ENCODE data around the gene CLPSL1. TPM values are rescaled to one million over a fixed set of nuclear protein-coding genes. Genes with fewer than 3 reads are reported as not detected.

Gene CLPSL1
- total and polyA plus RNA-seq, 2 of the 4 experiments (the other 2 are of a cell fraction) = not detected

GRCh38 chr6:35817515-35817914 is 36.7 kb downstream of the CLPSL1 start:
- Histone ChIP-seq H3K4me3 (ENCODE audit: insufficient read depth, low read depth, low read length) (no peak overlapping the region), H3K4ac (ENCODE audit: low read depth, low read length) (no peak overlapping the region), H3K36me3 (ENCODE audit: control insufficient read depth, insufficient read depth, low read length) (no peaks in the 10 kb centered on the region), H4K8ac (ENCODE audit: low read depth in 2 of 2, low read length in 2 of 2) (no peak overlapping the region), H2BK120ac (ENCODE audit: low read depth, low read length) (no peak overlapping the region), H3K4me2 (ENCODE audit: low read depth, low read length) (no peak overlapping the region), H3K9me1 (ENCODE audit: insufficient read depth, low read length) (no peaks in the 10 kb centered on the region), H3K27me3 (ENCODE audit: control insufficient read depth, insufficient read depth, low read length) (0 out of 2 replicates have a peak, but pooled peaks cover 1% of the 10 kb centered on the region), H4K91ac (ENCODE audit: insufficient read depth, low read depth, low read length) (no peak overlapping the region), H3K56ac (ENCODE audit: extremely low read depth, insufficient read depth, low read length) (no peak overlapping the region), H3K9ac (ENCODE audit: low read depth, low read length) (no peak overlapping the region), H3K79me1 (ENCODE audit: low read depth in 1 of 2, low read length in 2 of 2) (no peaks in the 10 kb centered on the region), H3K14ac (replicated peaks; ENCODE audit: low read depth, low read length) (no peak overlapping the region), H2AK5ac (ENCODE audit: low read depth, low read length) (no peak overlapping the region), H2AK9ac (replicated peaks; ENCODE audit: low read depth, low read length, poor library complexity) (no peak overlapping the region), H2BK20ac (ENCODE audit: low read depth, low read length) (no peak overlapping the region), H3K23ac (ENCODE audit: low read depth, low read length) (no peak overlapping the region), H2AFZ (replicated peaks; ENCODE audit: low read length, poor library complexity) (no peak overlapping the region), H2BK5ac (ENCODE audit: low read depth, low read length, poor library complexity, severe bottlenecking) (no peak overlapping the region), H3K9me3 (ENCODE audit: control insufficient read depth, insufficient read depth, low read length) (peaks cover 3% of the 10 kb centered on the region), H2BK15ac (ENCODE audit: low read depth, low read length) (no peak overlapping the region), H4K20me1 (ENCODE audit: insufficient read depth, low read length) (no peaks in the 10 kb centered on the region), H3K18ac (ENCODE audit: low read depth, low read length) (no peak overlapping the region), H3K27ac (ENCODE audit: insufficient read depth, low read length) (no peak overlapping the region), H3K4me1 (ENCODE audit: control insufficient read depth, insufficient read depth, low read length) (no peaks in the 10 kb centered on the region), H4K5ac (ENCODE audit: low read depth, low read length) (no peak overlapping the region)
- no TSS peak for BruUV-seq (replicated peaks)
- dilution Hi-C loops (cut with HindIII; ENCODE audit: low sequenced_read_pairs, unreplicated experiment) = no loop called here
- DNase-seq (no peak), ATAC-seq (ENCODE audit: low read depth) (no peak)
- in situ Hi-C loops (cut with MboI; ENCODE audit: low sequenced_read_pairs) = no loop called here
- ChIA-PET CTCF (no interaction called here), POLR2A (ENCODE audit: unreplicated experiment) (interaction anchor here (0.6 kb wide), 1 partner anchor 48 kb away, joined by 4 read pairs; no protein-coding TSS in a partner anchor)
- intact Hi-C loops (cut with micrococcal nuclease) = no loop called here
- no peak for TF ChIP-seq RCOR1 (IDR thresholded peaks at IDR 0.05; ENCODE audit: insufficient replicate concordance, low read length)
- TF ChIP-seq SMC3 (IDR thresholded peaks at IDR 0.05; ENCODE audit: low read depth, low read length) = no peak
- TF ChIP-seq RFX5 (IDR thresholded peaks at IDR 0.05; ENCODE audit: low read depth, low read length) = no peak
- no peak for TF ChIP-seq NFE2L2 (IDR thresholded peaks at IDR 0.05; ENCODE audit: low read depth, low read length)
- no peak for TF ChIP-seq USF2 (IDR thresholded peaks at IDR 0.05; ENCODE audit: low read depth, low read length)
- no peak for TF ChIP-seq MAZ (IDR thresholded peaks at IDR 0.05; ENCODE audit: borderline replicate concordance, low read depth, low read length)
- no peak for TF ChIP-seq POLR2A (IDR thresholded peaks at IDR 0.05; ENCODE audit: low read depth, low read length)
- TF ChIP-seq RAD21 (IDR thresholded peaks at IDR 0.05; ENCODE audit: low read length) = no peak
- TF ChIP-seq MAFK (IDR thresholded peaks at IDR 0.05; ENCODE audit: low read depth, low read length) = no peak
- TF ChIP-seq MXI1 (IDR thresholded peaks at IDR 0.05; ENCODE audit: borderline replicate concordance, low read depth, low read length) = no peak
- no peak for TF ChIP-seq ELK1 (IDR thresholded peaks at IDR 0.05; ENCODE audit: borderline replicate concordance, low read depth, low read length)
